Trophoblast cell (in vitro differentiated cells and primary cell): ENCODE data around the gene PTPN13.

Experiments
- DNase-seq, 2 donors: peaks; one replicate each; pipeline ENCODE4 v3.0.0-alpha.2; 2016
- H2AFZ ChIP-seq: 2 replicates; pipeline ENCODE4 v1.6.1; 2013; ENCODE audit warnings: low read length, moderate library complexity, mild to moderate bottlenecking; ENCODE audit not compliant: insufficient read depth, poor library complexity
- H2AK5ac ChIP-seq: 2 replicates; pipeline ENCODE4 v1.6.1; 2013; ENCODE audit warnings: mild to moderate bottlenecking, low read length
- H2BK120ac ChIP-seq: 2 replicates; pipeline ENCODE4 v1.6.1; 2013; ENCODE audit warnings: low read length, mild to moderate bottlenecking, moderate library complexity; ENCODE audit not compliant: insufficient read depth, poor library complexity
- H2BK12ac ChIP-seq: 2 replicates; pipeline ENCODE4 v1.6.1; 2013; ENCODE audit warnings: mild to moderate bottlenecking, low read length, moderate library complexity
- H2BK5ac ChIP-seq: 2 replicates; pipeline ENCODE4 v1.6.1; 2013; ENCODE audit warnings: low read length, low read depth, moderate library complexity, mild to moderate bottlenecking; ENCODE audit not compliant: poor library complexity
- H3K14ac ChIP-seq: 2 replicates; pipeline ENCODE4 v1.6.1; 2013; ENCODE audit warnings: mild to moderate bottlenecking, low read length
- H3K18ac ChIP-seq: 2 replicates; pipeline ENCODE4 v1.6.1; 2013; ENCODE audit warnings: mild to moderate bottlenecking, low read length
- H3K23ac ChIP-seq: 2 replicates; pipeline ENCODE4 v1.6.1; 2013; ENCODE audit warnings: low read length
- H3K27ac ChIP-seq: 2 replicates; pipeline ENCODE4 v1.5.1; 2013; ENCODE audit warnings: low read depth, mild to moderate bottlenecking, inconsistent platforms, low read length, moderate library complexity
- H3K27me3 ChIP-seq: 2 replicates; pipeline ENCODE4 v1.6.1; 2013; ENCODE audit warnings: inconsistent platforms, mild to moderate bottlenecking, low read length, moderate library complexity; ENCODE audit not compliant: insufficient read depth
- H3K36me3 ChIP-seq, 2 experiments: 1 replicate in 1 of 2; 2 replicates in 1 of 2; pipeline ENCODE4 v1.6.1; 2013; ENCODE audit warnings: low read length in 2 of 2, mild to moderate bottlenecking in 2 of 2, moderate library complexity in 1 of 2; ENCODE audit not compliant: insufficient read depth in 2 of 2, control insufficient read depth in 1 of 2
- H3K4ac ChIP-seq: 2 replicates; pipeline ENCODE4 v1.6.1; 2013; ENCODE audit warnings: low read depth, mild to moderate bottlenecking, low read length, moderate library complexity
- H3K4me1 ChIP-seq, 2 experiments: 1 replicate in 1 of 2; 2 replicates in 1 of 2; pipeline ENCODE4 v1.6.1; 2013; ENCODE audit warnings: low read length in 2 of 2, mild to moderate bottlenecking in 2 of 2, moderate library complexity in 1 of 2; ENCODE audit not compliant: insufficient read depth in 2 of 2, control insufficient read depth in 1 of 2
- H3K4me2 ChIP-seq: 2 replicates; pipeline ENCODE4 v1.6.1; 2013; ENCODE audit warnings: inconsistent platforms, mild to moderate bottlenecking, low read length, moderate library complexity
- H3K4me3 ChIP-seq: 2 replicates; pipeline ENCODE4 v1.5.1; 2013; ENCODE audit warnings: mild to moderate bottlenecking, low read depth, low read length, inconsistent platforms
- H3K79me1 ChIP-seq: one replicate; pipeline ENCODE4 v1.6.1; 2013; ENCODE audit warnings: low read length
- H3K79me2 ChIP-seq: 2 replicates; pipeline ENCODE4 v1.6.1; 2013; ENCODE audit warnings: low read length, mild to moderate bottlenecking; ENCODE audit not compliant: control insufficient read depth, insufficient read depth, poor library complexity
- H3K9ac ChIP-seq: 2 replicates; pipeline ENCODE4 v1.6.1; 2013; ENCODE audit warnings: mild to moderate bottlenecking, low read length
- H3K9me3 ChIP-seq: 2 replicates; pipeline ENCODE4 v1.6.1; 2013; ENCODE audit warnings: low read depth, mild to moderate bottlenecking, control low read depth, inconsistent platforms, low read length; ENCODE audit not compliant: insufficient read depth
- H4K12ac ChIP-seq: 2 replicates; pipeline ENCODE4 v1.6.1; 2013; ENCODE audit warnings: low read depth, mild to moderate bottlenecking, low read length, moderate library complexity
- H4K8ac ChIP-seq: 2 replicates; pipeline ENCODE4 v1.6.1; 2013; ENCODE audit warnings: low read depth, mild to moderate bottlenecking, low read length, moderate library complexity
- H4K91ac ChIP-seq: one replicate; pipeline ENCODE4 v1.6.1; 2013; ENCODE audit warnings: low read depth, mild to moderate bottlenecking, low read length, moderate library complexity
- WGBS: extraction: QIAGEN DNeasy Blood & Tissue Kit; methylation state at CpG from one replicate; pipeline ENCODE4 v1.1.7; 2013; ENCODE audit warnings: missing lambda C conversion rate; ENCODE audit not compliant: insufficient read length, insufficient coverage; ENCODE audit errors: extremely low coverage; 5-methylcytosine and 5-hydroxymethylcytosine counted together

The PTPN13 gene

DNA sequence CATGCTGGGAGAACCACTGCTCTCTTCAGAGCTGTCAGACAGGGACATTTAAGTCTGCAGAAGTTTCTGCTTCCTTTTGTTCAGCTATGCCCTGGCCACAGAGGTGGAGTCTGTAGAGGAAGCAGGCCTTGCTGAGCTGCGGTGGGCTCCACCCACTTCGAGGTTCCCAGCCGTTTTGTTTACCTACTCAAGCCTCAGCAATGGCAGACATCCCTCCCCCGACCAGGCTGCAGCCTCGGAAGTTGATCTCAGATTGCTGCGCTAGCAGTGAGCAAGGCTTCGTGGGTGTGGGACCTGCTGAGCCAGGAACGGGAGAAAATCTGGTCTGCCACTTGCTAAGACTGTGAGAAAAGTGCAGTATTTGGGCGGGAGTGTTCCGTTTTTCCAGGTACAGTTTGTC lies 136.2 kb downstream of the PTPN13 start:
- Histone ChIP-seq H3K79me2 (no peaks in the 10 kb centered on the region), H3K18ac (no peak overlapping the region), H4K8ac (no peak overlapping the region), H3K4me1 (no peaks in the 10 kb centered on the region), H3K36me3 (peaks cover 0 to 3% of the 10 kb centered on the region in 2 experiments), H3K4ac (no peak overlapping the region), H3K23ac (no peak overlapping the region), H4K12ac (no peak overlapping the region), H3K4me2 (no peak overlapping the region), H3K27me3 (no peaks in the 10 kb centered on the region), H3K9me3 (no peaks in the 10 kb centered on the region), H2BK5ac (no peak overlapping the region), H2BK120ac (no peak overlapping the region), H3K79me1 (no peaks in the 10 kb centered on the region), H3K4me3 (no peak overlapping the region), H3K14ac (no peak overlapping the region), H2BK12ac (no peak overlapping the region), H3K27ac (no peak overlapping the region), H2AFZ (no peak overlapping the region), H3K9ac (no peak overlapping the region), H4K91ac (no peak overlapping the region), H2AK5ac (no peak overlapping the region)
- no peak for DNase-seq
- WGBS: no CpG with 5 or more reads among the region's 10 CpGs

DNA sequence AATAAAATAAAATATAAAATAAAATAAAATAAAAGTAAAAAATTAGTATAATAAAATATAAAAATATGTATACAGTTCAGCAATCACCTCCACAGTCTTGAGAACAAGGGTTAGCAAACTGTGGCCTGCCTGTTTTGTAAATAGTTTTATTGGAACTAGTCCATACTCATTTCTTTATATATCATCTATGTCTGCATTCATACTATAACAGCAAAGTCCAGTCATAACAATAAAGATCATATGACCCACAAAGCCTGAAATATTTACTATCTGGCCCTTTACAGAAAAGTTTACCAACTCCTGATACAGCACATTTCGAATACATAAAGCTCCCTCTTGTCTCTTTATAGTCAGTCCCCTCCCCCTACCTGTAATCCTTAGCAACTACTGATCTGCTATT lies 143.1 kb downstream of the PTPN13 start:
- Histone ChIP-seq H3K9ac (no peak overlapping the region), H3K18ac (no peak overlapping the region), H3K4ac (no peak overlapping the region), H2AK5ac (no peak overlapping the region), H3K4me2 (no peak overlapping the region), H2BK5ac (no peak overlapping the region), H4K91ac (no peak overlapping the region), H3K14ac (no peak overlapping the region), H3K4me3 (no peak overlapping the region), H2AFZ (no peak overlapping the region), H4K8ac (no peak overlapping the region), H3K79me2 (no peaks in the 10 kb centered on the region), H3K9me3 (peaks cover 8% of the 10 kb centered on the region), H2BK120ac (no peak overlapping the region), H2BK12ac (no peak overlapping the region), H4K12ac (no peak overlapping the region), H3K4me1 (no peaks in the 10 kb centered on the region), H3K27ac (no peak overlapping the region), H3K27me3 (no peaks in the 10 kb centered on the region), H3K36me3 (peaks cover 6 to 7% of the 10 kb centered on the region in 2 experiments), H3K79me1 (no peaks in the 10 kb centered on the region), H3K23ac (no peak overlapping the region)
- WGBS: no CpG with 5 or more reads among the region's 1 CpG
- no peak for DNase-seq

DNA sequence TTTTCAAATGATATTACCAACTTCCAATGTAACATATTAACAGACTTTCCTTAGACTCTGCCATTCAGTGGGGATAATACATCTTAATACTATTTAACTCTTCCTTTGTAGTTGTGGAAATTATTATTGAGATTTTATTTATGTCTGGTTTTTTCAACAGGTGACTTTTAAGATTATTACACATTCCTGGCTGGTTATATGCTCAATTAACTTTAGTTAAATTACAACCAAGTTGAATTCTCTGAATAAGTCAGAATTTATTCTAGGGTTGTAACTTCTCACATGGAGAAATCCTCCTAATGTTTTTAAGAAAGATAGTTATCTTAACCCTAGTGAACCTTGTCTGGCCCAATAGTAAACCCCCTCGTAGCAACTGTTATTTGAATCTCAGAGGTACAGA lies 147.7 kb downstream of the PTPN13 start:
- Histone ChIP-seq H3K79me2 (no peaks in the 10 kb centered on the region), H2BK5ac (no peak overlapping the region), H3K4me1 (no peaks in the 10 kb centered on the region), H3K14ac (no peak overlapping the region), H3K27me3 (no peaks in the 10 kb centered on the region), H3K36me3 (peaks cover 6 to 7% of the 10 kb centered on the region in 2 experiments), H3K4ac (no peak overlapping the region), H3K23ac (no peak overlapping the region), H3K4me3 (no peak overlapping the region), H3K4me2 (no peak overlapping the region), H2BK120ac (no peak overlapping the region), H3K79me1 (no peaks in the 10 kb centered on the region), H3K27ac (no peak overlapping the region), H2AK5ac (no peak overlapping the region), H4K91ac (no peak overlapping the region), H4K12ac (no peak overlapping the region), H3K9ac (no peak overlapping the region), H3K18ac (no peak overlapping the region), H4K8ac (no peak overlapping the region), H2AFZ (no peak overlapping the region), H3K9me3 (peaks cover 8% of the 10 kb centered on the region), H2BK12ac (no peak overlapping the region)
- no peak for DNase-seq
- no CpG with 5 or more reads among the region's 1 CpG for WGBS

DNA sequence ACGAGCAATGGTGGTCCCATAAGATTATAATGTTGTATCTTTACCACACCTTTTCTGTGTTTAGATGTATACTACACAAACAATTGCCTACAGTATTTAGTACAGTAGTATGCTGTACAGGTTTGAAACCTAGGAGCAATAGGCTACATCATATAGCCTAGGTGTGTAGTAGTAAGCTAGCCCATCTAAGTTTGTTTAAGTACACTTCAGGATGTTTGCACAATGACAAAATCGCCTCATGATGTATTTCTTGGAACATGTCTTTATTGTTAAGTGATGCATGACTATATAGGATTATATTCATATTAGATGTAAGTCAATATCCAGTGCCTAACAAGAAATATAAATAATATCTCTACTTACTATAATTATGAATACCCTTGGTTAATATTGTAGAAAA lies 150.5 kb downstream of the PTPN13 start:
- Histone ChIP-seq H3K79me1 (no peaks in the 10 kb centered on the region), H4K12ac (no peak overlapping the region), H3K18ac (no peak overlapping the region), H4K8ac (no peak overlapping the region), H3K79me2 (no peaks in the 10 kb centered on the region), H2BK120ac (no peak overlapping the region), H2AFZ (no peak overlapping the region), H3K4ac (no peak overlapping the region), H3K23ac (no peak overlapping the region), H3K27me3 (no peaks in the 10 kb centered on the region), H3K14ac (no peak overlapping the region), H2AK5ac (no peak overlapping the region), H2BK12ac (no peak overlapping the region), H3K4me2 (no peak overlapping the region), H3K27ac (no peak overlapping the region), H3K4me1 (no peaks in the 10 kb centered on the region), H2BK5ac (no peak overlapping the region), H3K9me3 (peaks cover 8% of the 10 kb centered on the region), H4K91ac (no peak overlapping the region), H3K9ac (no peak overlapping the region), H3K4me3 (no peak overlapping the region), H3K36me3 (peaks cover 6 to 7% of the 10 kb centered on the region in 2 experiments)
- no CpG with 5 or more reads among the region's 2 CpGs for WGBS
- no peak for DNase-seq
